ENCODE data around the gene SPATA32. TPM values are rescaled to one million over a fixed set of nuclear protein-coding genes. Genes with fewer than 3 reads are reported as not detected.

The SPATA32 gene
- total RNA-seq, 1 donor from 2014 or later = not detected

GRCh38 chr17:45291171-45291805, 29.4 kb upstream of the SPATA32 start:
- Mint-ChIP-seq H3K27ac (no peak overlapping the region), H3K36me3 (peaks cover 3% of the 10 kb centered on the region), H3K4me3 (no peak overlapping the region), H3K4me1 (ENCODE audit: unreplicated experiment) (peaks cover 31% of the 10 kb centered on the region), H3K27me3 (no peaks in the 10 kb centered on the region), H3K9me3 (no peaks in the 10 kb centered on the region)
- DNase-seq (ENCODE audit: extremely low spot score, unreplicated experiment) = no peak
- TF ChIP-seq CTCF (conservative IDR thresholded peaks at IDR 0.05) = no peak

- DNase-seq (ENCODE audit: extremely low spot score, unreplicated experiment) = no peak
- H3K27ac Mint-ChIP-seq = no peak overlapping the region
- peaks cover 6% of the 10 kb centered on the region for H3K36me3 Mint-ChIP-seq
- no peak overlapping the region for H3K4me3 Mint-ChIP-seq
- H3K9me3 Mint-ChIP-seq = no peaks in the 10 kb centered on the region
- TF ChIP-seq CTCF (conservative IDR thresholded peaks at IDR 0.05) = no peak
- H3K27me3 Mint-ChIP-seq = no peaks in the 10 kb centered on the region
- H3K4me1 Mint-ChIP-seq (ENCODE audit: unreplicated experiment) = peaks cover 31% of the 10 kb centered on the region
These were observed 28.4 kb upstream of the SPATA32 start for GRCh38 chr17:45290269-45290765.

GRCh38 chr17:45289301-45290268, 27.7 kb upstream of the SPATA32 start:
- Mint-ChIP-seq H3K9me3 (no peaks in the 10 kb centered on the region), H3K27ac (no peak overlapping the region), H3K4me1 (ENCODE audit: unreplicated experiment) (peaks cover 31% of the 10 kb centered on the region), H3K36me3 (peaks cover 6% of the 10 kb centered on the region), H3K4me3 (no peak overlapping the region), H3K27me3 (no peaks in the 10 kb centered on the region)
- DNase-seq (ENCODE audit: extremely low spot score, unreplicated experiment) = no peak
- TF ChIP-seq CTCF (conservative IDR thresholded peaks at IDR 0.05) = no peak

GRCh38 chr17:45288825-45289224, 26.9 kb upstream of the SPATA32 start:
- Mint-ChIP-seq H3K27ac (no peak overlapping the region), H3K9me3 (no peaks in the 10 kb centered on the region), H3K4me1 (ENCODE audit: unreplicated experiment) (peaks cover 23% of the 10 kb centered on the region), H3K36me3 (peaks cover 6% of the 10 kb centered on the region), H3K4me3 (no peak overlapping the region), H3K27me3 (no peaks in the 10 kb centered on the region)
- DNase-seq (ENCODE audit: extremely low spot score, unreplicated experiment) = no peak
- no peak for TF ChIP-seq CTCF (conservative IDR thresholded peaks at IDR 0.05)

- H3K36me3 Mint-ChIP-seq = peaks cover 6% of the 10 kb centered on the region
- H3K4me1 Mint-ChIP-seq (ENCODE audit: unreplicated experiment) = peaks cover 17% of the 10 kb centered on the region
- H3K27ac Mint-ChIP-seq = no peak overlapping the region
These were observed 25.9 kb upstream of the SPATA32 start for GRCh38 chr17:45287526-45288500.

More at GRCh38 chr17:45287526-45288500, 25.9 kb upstream of the SPATA32 start:
- no peak for TF ChIP-seq CTCF (conservative IDR thresholded peaks at IDR 0.05)
- Mint-ChIP-seq H3K9me3 (no peaks in the 10 kb centered on the region), H3K27me3 (no peaks in the 10 kb centered on the region), H3K4me3 (no peak overlapping the region)
- no peak for DNase-seq (ENCODE audit: extremely low spot score, unreplicated experiment)
